ENCODE data around the gene HTR6. TPM values are rescaled to one million over a fixed set of nuclear protein-coding genes. Genes with fewer than 3 reads are reported as not detected.

The HTR6 gene
- total RNA-seq, 2 experiments from 2014 or later: not detected

DNA sequence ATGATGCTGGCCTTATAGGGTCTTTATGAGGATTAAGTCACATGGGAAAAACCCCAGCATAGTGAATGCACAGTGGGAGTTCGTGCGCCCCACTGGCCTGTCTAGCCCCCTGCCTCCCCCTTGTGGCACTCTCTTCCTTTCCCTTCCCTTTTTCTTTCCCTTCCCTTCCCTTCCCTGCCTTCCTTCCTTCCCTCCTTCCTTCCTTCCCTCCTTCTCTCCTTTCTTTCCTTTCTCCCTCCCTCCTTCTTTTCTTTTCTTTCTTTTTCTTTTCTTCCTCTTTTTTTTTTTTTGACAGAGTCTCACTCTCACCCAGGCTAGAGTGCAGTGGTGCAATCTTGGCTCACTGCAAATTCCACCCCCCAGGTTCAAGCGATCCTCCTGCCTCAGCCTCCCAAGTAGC is 38.6 kb downstream of the HTR6 start:
- H3K4me1 ChIP-seq (ENCODE audit: insufficient read depth, low read length, poor library complexity, severe bottlenecking): peaks cover 3% of the 10 kb centered on the region
- no peaks in the 10 kb centered on the region for H4K20me1 ChIP-seq (ENCODE audit: insufficient read depth, low read length)
- no peak overlapping the region for H3K27ac ChIP-seq (ENCODE audit: low read depth, low read length, poor library complexity, severe bottlenecking)
- DNase-seq (ENCODE audit: low spot score): no peak
- H3K36me3 ChIP-seq (ENCODE audit: insufficient read depth, low read length): no peaks in the 10 kb centered on the region
- H2AFZ ChIP-seq (ENCODE audit: low read length): no peak overlapping the region
- intact Hi-C loops (cut with micrococcal nuclease; ENCODE audit: unreplicated experiment): no loop called here
- no peaks in the 10 kb centered on the region for H3K9me3 ChIP-seq (ENCODE audit: low read length)
- CTCF ChIA-PET (ENCODE audit: unreplicated experiment): no interaction called here
- no peak overlapping the region for H3K4me3 ChIP-seq (ENCODE audit: low read depth, low read length, poor library complexity, severe bottlenecking)
- POLR2A ChIA-PET: no interaction called here
- TF ChIP-seq, protein P1, sequence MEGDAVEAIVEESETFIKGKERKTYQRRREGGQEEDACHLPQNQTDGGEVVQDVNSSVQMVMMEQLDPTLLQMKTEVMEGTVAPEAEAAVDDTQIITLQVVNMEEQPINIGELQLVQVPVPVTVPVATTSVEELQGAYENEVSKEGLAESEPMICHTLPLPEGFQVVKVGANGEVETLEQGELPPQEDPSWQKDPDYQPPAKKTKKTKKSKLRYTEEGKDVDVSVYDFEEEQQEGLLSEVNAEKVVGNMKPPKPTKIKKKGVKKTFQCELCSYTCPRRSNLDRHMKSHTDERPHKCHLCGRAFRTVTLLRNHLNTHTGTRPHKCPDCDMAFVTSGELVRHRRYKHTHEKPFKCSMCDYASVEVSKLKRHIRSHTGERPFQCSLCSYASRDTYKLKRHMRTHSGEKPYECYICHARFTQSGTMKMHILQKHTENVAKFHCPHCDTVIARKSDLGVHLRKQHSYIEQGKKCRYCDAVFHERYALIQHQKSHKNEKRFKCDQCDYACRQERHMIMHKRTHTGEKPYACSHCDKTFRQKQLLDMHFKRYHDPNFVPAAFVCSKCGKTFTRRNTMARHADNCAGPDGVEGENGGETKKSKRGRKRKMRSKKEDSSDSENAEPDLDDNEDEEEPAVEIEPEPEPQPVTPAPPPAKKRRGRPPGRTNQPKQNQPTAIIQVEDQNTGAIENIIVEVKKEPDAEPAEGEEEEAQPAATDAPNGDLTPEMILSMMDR (conservative IDR thresholded peaks at IDR 0.05; ENCODE audit: low read length): no peak
- TF ChIP-seq EZH2phosphoT487 (IDR thresholded peaks at IDR 0.05; ENCODE audit: borderline replicate concordance, low read depth, low read length): no peak
- H3K9me2 ChIP-seq (ENCODE audit: insufficient read depth, low read length): no peaks in the 10 kb centered on the region
- no peaks in the 10 kb centered on the region for H3K79me2 ChIP-seq (ENCODE audit: insufficient read depth, low read depth, low read length)
- BruUV-seq (replicated peaks): no TSS peak
- no peak overlapping the region for H3K4me2 ChIP-seq (ENCODE audit: low read length)

DNA sequence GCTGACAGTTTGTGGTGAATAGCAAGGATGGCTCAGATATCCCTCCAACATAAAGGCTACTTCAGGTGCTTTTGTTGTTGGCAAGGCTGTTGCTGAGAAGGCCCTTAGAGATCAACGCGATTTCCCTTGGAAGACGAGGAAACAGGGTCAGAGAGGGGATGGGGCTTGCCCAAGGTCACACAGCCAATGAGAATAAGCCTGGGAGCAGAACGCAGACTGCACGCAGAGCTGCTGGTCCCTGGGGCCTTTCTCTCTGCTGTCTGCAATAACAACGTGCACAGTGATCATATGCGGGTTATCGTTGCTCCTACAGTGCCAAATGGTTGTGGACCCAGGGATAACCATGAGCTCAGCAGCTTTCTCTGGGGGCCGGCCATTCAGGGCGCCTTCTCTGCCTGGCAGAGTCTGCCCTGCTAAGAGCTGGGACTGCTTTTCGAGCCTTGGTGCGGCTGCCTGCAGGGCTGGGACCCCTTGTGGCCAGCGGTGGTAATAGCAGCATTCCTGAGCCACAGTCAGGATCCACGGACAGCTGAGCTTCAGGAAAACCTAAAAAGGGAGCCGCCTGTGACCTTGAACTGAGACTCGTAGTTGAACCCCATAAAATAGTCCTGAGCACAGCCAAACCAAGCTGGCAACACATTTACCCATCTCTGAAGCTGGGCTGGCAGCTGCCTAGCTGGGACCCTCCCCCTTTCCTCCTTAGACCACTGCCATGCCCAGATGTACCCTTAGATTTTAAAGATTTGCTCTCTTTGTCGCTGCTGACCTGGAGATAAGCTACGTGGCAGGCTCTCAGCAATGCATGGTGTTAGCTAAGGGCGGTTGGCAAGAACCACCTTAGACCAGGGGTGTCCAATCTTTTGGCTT is 39.8 kb downstream of the HTR6 start:
- BruUV-seq (replicated peaks): no TSS peak
- H4K20me1 ChIP-seq (ENCODE audit: insufficient read depth, low read length): no peaks in the 10 kb centered on the region
- no peak overlapping the region for H2AFZ ChIP-seq (ENCODE audit: low read length)
- TF ChIP-seq EZH2phosphoT487 (IDR thresholded peaks at IDR 0.05; ENCODE audit: borderline replicate concordance, low read depth, low read length): no peak
- TF ChIP-seq, protein P1 (conservative IDR thresholded peaks at IDR 0.05; ENCODE audit: low read length): peak; percentile 88
- no peaks in the 10 kb centered on the region for H3K36me3 ChIP-seq (ENCODE audit: insufficient read depth, low read length)
- no peak overlapping the region for H3K4me3 ChIP-seq (ENCODE audit: low read depth, low read length, poor library complexity, severe bottlenecking)
- peak; percentile 57 for DNase-seq (ENCODE audit: low spot score)
- CTCF ChIA-PET (ENCODE audit: unreplicated experiment): interaction anchor here (0.6 to 1.2 kb wide), 3 partner anchors 16 to 43 kb away, joined by 3 read pairs; no protein-coding TSS in a partner anchor
- H3K9me2 ChIP-seq (ENCODE audit: insufficient read depth, low read length): no peaks in the 10 kb centered on the region
- H3K4me1 ChIP-seq (ENCODE audit: insufficient read depth, low read length, poor library complexity, severe bottlenecking): no peaks in the 10 kb centered on the region
- H3K9me3 ChIP-seq (ENCODE audit: low read length): no peaks in the 10 kb centered on the region
- H3K27ac ChIP-seq (ENCODE audit: low read depth, low read length, poor library complexity, severe bottlenecking): no peak overlapping the region
- no peaks in the 10 kb centered on the region for H3K79me2 ChIP-seq (ENCODE audit: insufficient read depth, low read depth, low read length)
- H3K4me2 ChIP-seq (ENCODE audit: low read length): no peak overlapping the region
- POLR2A ChIA-PET: interaction anchor here (0.6 to 0.7 kb wide), 2 partner anchors 8 to 12 kb away, joined by 3 read pairs; no protein-coding TSS in a partner anchor
- intact Hi-C loops (cut with micrococcal nuclease; ENCODE audit: unreplicated experiment): loop anchor here (1.0 kb wide), 1 partner anchor 43 kb away; no protein-coding TSS in a partner anchor

DNA sequence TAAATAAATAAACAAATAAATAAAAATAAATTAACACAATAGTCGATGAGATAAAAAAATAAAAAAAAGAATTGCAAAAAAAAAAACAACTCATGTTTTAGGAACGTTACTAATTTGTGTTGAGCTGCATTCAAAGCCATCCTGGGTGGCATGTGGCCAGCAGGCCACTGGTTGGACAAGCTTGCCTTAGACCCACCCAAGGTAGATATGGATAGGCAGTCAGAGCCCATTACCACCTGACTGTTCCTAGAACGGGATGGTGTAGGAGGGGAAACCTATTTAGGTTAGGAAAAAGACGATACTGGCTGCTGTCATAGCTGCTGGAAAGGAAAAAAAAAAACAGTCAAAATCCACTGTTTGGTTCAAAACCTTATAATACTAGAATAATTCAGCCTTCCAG is 40.8 kb downstream of the HTR6 start:
- no peak for DNase-seq (ENCODE audit: low spot score)
- Histone ChIP-seq H3K4me3 (ENCODE audit: low read depth, low read length, poor library complexity, severe bottlenecking) (no peak overlapping the region), H3K9me3 (ENCODE audit: low read length) (no peaks in the 10 kb centered on the region), H3K79me2 (ENCODE audit: insufficient read depth, low read depth, low read length) (no peaks in the 10 kb centered on the region), H3K4me1 (ENCODE audit: insufficient read depth, low read length, poor library complexity, severe bottlenecking) (no peaks in the 10 kb centered on the region), H3K36me3 (ENCODE audit: insufficient read depth, low read length) (no peaks in the 10 kb centered on the region), H4K20me1 (ENCODE audit: insufficient read depth, low read length) (no peaks in the 10 kb centered on the region), H3K9me2 (ENCODE audit: insufficient read depth, low read length) (no peaks in the 10 kb centered on the region), H2AFZ (ENCODE audit: low read length) (no peak overlapping the region), H3K27ac (ENCODE audit: low read depth, low read length, poor library complexity, severe bottlenecking) (no peak overlapping the region), H3K4me2 (ENCODE audit: low read length) (no peak overlapping the region)
- ChIA-PET POLR2A (interaction anchor here (0.6 to 0.7 kb wide), 2 partner anchors 9 to 13 kb away, joined by 3 read pairs; no protein-coding TSS in a partner anchor), CTCF (ENCODE audit: unreplicated experiment) (no interaction called here)
- intact Hi-C loops (cut with micrococcal nuclease; ENCODE audit: unreplicated experiment): no loop called here
- TF ChIP-seq EZH2phosphoT487 (IDR thresholded peaks at IDR 0.05; ENCODE audit: borderline replicate concordance, low read depth, low read length): no peak
- TF ChIP-seq, protein P1 (conservative IDR thresholded peaks at IDR 0.05; ENCODE audit: low read length): no peak
- BruUV-seq (replicated peaks): no TSS peak

All from OCI-LY7 (cell line).